ENCODE data around the gene RAB33B.

The RAB33B gene

DNA sequence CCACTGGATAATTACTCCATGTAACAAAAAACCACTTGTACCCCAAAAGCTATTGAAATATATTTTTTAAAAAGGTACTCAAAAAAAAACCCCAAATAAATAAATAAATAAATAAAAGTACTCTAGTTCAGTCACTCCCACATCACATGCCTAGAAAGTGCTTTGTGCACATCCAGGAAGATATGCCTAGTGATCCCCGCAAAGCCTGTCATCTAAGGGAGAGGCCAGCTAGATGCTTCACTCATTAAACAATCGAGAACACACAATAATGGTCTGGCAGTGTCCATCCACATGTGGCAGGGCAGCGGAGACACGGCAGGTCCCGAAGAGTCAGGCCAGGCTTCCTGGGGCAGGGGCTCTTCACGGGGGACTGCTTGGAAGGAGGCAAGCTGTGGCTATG is 47.6 kb downstream of the RAB33B start:
- FAIRE-seq (no peak), DNase-seq (ENCODE audit: insufficient read length, low spot score) (no peak)
- TF ChIP-seq PAX5 (IDR thresholded peaks at IDR 0.05; ENCODE audit: insufficient read depth, low read length, severe bottlenecking) (no peak), POLR2A (IDR thresholded peaks at IDR 0.05; ENCODE audit: low read depth, low read length) (no peak), POLR2AphosphoS5 (IDR thresholded peaks at IDR 0.05; ENCODE audit: low read depth, low read length) (no peak), POU2F2 (IDR thresholded peaks at IDR 0.05; ENCODE audit: low read depth, low read length) (no peak)

GRCh38 chr4:139501927-139502899 is 48.3 kb downstream of the RAB33B start:
- TF ChIP-seq SPI1 (IDR thresholded peaks at IDR 0.05; ENCODE audit: low read depth, low read length) (no peak), POLR2AphosphoS5 (IDR thresholded peaks at IDR 0.05; ENCODE audit: low read depth, low read length) (no peak), TAF1 (IDR thresholded peaks at IDR 0.05; ENCODE audit: low read depth, low read length) (no peak), POU2F2 (IDR thresholded peaks at IDR 0.05; ENCODE audit: low read depth, low read length) (no peak)
- no peak for DNase-seq (ENCODE audit: insufficient read length, low spot score)
- FAIRE-seq, result no peak

DNA sequence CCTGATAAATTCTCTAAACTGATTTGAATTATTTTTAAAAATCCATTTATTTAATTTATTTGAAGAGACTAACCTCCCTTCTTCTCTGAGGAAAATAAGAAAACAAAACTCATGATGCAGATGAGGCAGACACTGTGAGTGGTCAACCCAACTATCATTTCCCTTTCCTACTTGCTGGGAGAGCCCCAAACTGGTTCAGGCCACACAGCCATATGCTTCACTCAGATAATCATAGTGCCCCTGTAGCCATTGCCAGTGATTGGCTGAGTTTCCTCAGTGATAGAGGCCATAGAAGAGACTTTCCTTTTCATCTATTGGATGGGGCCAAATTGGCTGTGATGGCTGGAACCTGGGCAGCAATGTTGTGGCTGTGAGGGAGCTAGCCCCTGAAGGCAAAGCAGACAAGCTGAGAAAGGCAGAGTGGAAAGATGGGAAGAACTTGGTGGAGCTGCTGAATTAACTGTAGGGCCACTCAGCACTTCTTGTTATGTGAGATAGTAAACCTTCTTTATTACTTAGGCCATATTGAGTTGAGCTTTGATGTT is 49.8 kb downstream of the RAB33B start:
- TF ChIP-seq TAF1 (IDR thresholded peaks at IDR 0.05; ENCODE audit: low read depth, low read length), result no peak
- no peak for TF ChIP-seq POLR2AphosphoS5 (IDR thresholded peaks at IDR 0.05; ENCODE audit: low read depth, low read length)
- no peak for TF ChIP-seq POLR2A (IDR thresholded peaks at IDR 0.05; ENCODE audit: low read depth, low read length)
- TF ChIP-seq POU2F2 (IDR thresholded peaks at IDR 0.05; ENCODE audit: low read depth, low read length), result no peak
- no peak for TF ChIP-seq PAX5 (IDR thresholded peaks at IDR 0.05; ENCODE audit: insufficient read depth, low read length, severe bottlenecking)
- TF ChIP-seq SPI1 (IDR thresholded peaks at IDR 0.05; ENCODE audit: low read depth, low read length), result no peak
- DNase-seq (ENCODE audit: insufficient read length, low spot score) (no peak), FAIRE-seq (no peak)

- TF ChIP-seq SPI1 (IDR thresholded peaks at IDR 0.05; ENCODE audit: low read depth, low read length), result no peak
- no peak for TF ChIP-seq POU2F2 (IDR thresholded peaks at IDR 0.05; ENCODE audit: low read depth, low read length)
- TF ChIP-seq TAF1 (IDR thresholded peaks at IDR 0.05; ENCODE audit: low read depth, low read length), result no peak
- FAIRE-seq (no peak), DNase-seq (ENCODE audit: insufficient read length, low spot score) (no peak)
Observed at GRCh38 chr4:139506774-139507173, 52.9 kb downstream of the RAB33B start.

DNA sequence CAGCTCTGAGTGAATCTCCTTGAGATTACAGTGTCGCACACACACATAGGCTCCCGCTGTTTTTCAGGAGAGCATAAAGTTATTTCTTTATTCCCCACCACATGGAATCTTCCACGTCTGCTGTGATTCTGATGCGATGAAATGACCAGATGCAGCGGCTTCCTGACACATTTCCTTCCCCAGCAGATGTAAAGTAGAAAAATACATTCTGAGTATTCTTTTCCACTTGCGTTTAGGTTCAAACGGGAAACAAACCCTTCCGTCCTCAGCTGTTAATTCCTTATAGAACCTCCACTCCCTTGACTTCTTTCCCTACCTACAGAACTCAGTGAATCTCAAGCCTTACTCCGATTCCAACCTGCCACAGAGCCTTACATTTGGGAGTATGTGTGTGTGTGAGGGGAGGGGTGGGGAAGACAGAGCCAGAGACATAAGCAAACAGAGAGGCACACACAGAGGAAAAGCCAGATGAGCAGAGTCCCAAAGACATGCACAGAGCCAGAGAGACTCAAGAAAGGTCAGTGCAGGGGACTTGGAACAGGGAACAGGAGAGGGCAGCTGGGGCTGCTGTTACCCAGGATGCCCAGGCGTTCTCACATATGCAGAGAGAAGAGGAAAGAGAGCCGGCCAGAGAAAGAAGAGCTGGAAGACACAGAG is 54.8 kb downstream of the RAB33B start:
- TF ChIP-seq TAF1 (IDR thresholded peaks at IDR 0.05; ENCODE audit: low read depth, low read length) (no peak), POLR2A (IDR thresholded peaks at IDR 0.05; ENCODE audit: low read depth, low read length) (no peak), SPI1 (IDR thresholded peaks at IDR 0.05; ENCODE audit: low read depth, low read length) (no peak), POLR2AphosphoS5 (IDR thresholded peaks at IDR 0.05; ENCODE audit: low read depth, low read length) (no peak), PAX5 (IDR thresholded peaks at IDR 0.05; ENCODE audit: insufficient read depth, low read length, severe bottlenecking) (no peak), POU2F2 (IDR thresholded peaks at IDR 0.05; ENCODE audit: low read depth, low read length) (no peak)
- DNase-seq (ENCODE audit: insufficient read length, low spot score) (no peak), FAIRE-seq (no peak)

DNA sequence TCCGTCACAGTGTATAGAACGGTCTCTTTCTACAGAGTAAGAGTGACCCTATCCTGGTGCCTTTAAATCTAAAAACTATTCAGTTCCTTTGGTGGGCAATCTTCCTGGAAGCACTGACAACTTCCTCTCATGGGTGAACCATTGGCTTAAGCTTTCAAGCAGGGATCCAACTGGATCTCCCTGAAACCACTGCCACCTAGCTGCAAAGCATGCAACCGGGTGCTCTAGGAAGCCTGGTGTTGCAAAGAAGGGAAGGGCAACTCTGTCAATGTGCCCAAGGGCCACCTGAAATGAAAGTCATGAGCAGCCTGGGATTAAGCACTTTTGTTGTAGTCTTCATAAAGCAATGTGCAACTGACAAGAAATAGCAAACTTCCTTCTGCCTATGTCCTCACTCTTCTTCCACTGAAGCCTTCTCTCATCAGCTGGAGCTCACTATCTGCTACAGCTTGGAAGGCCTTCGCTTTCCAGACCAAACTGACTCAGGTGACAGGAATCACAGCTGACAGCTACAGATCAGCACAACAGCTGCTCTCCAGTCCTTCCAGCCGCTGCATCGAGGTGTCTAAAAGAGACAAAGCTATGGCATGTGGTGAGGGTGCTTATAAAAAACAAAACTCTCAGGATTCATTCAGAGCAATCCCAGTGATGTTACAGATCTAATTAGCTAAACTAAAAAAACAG is 55.9 kb downstream of the RAB33B start:
- no peak for DNase-seq (ENCODE audit: insufficient read length, low spot score)
- FAIRE-seq, result no peak
- TF ChIP-seq POLR2AphosphoS5 (IDR thresholded peaks at IDR 0.05; ENCODE audit: low read depth, low read length) (no peak), POLR2A (IDR thresholded peaks at IDR 0.05; ENCODE audit: low read depth, low read length) (no peak), TAF1 (IDR thresholded peaks at IDR 0.05; ENCODE audit: low read depth, low read length) (no peak), POU2F2 (IDR thresholded peaks at IDR 0.05; ENCODE audit: low read depth, low read length) (no peak), PAX5 (IDR thresholded peaks at IDR 0.05; ENCODE audit: insufficient read depth, low read length, severe bottlenecking) (no peak), SPI1 (IDR thresholded peaks at IDR 0.05; ENCODE audit: low read depth, low read length) (no peak)

DNA sequence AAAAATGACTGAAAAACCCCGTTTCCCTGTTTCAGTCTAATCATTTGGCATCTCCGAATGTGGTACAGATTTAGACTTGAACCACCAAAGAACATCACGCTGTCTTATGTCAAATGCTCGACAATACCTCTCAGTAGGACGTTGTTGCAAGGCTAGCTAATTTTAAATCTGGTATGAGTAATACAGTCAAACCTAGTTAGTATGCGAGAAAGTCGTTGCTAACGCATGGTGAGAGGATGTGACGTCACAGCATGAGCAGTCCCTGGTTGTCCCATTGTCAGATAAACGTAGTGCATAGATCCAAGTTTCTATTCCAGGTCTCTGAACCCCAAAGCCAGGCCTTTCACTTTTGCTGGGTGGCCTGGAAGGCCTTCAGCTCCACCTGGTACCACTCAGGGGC is 57.4 kb downstream of the RAB33B start:
- DNase-seq (ENCODE audit: insufficient read length, low spot score), result no peak
- TF ChIP-seq POLR2A (IDR thresholded peaks at IDR 0.05; ENCODE audit: low read depth, low read length), result no peak
- no peak for TF ChIP-seq POLR2AphosphoS5 (IDR thresholded peaks at IDR 0.05; ENCODE audit: low read depth, low read length)
- TF ChIP-seq TAF1 (IDR thresholded peaks at IDR 0.05; ENCODE audit: low read depth, low read length), result no peak
- TF ChIP-seq POU2F2 (IDR thresholded peaks at IDR 0.05; ENCODE audit: low read depth, low read length), result no peak
- TF ChIP-seq PAX5 (IDR thresholded peaks at IDR 0.05; ENCODE audit: insufficient read depth, low read length, severe bottlenecking), result no peak
- FAIRE-seq, result no peak

GRCh38 chr4:139514382-139515059 is 60.6 kb downstream of the RAB33B start:
- no peak for DNase-seq (ENCODE audit: insufficient read length, low spot score)
- no peak for TF ChIP-seq PAX5 (IDR thresholded peaks at IDR 0.05; ENCODE audit: insufficient read depth, low read length, severe bottlenecking)
- no peak for FAIRE-seq

- FAIRE-seq (no peak), DNase-seq (ENCODE audit: insufficient read length, low spot score) (no peak)
- no peak for TF ChIP-seq PAX5 (IDR thresholded peaks at IDR 0.05; ENCODE audit: insufficient read depth, low read length, severe bottlenecking)
- TF ChIP-seq POLR2A (IDR thresholded peaks at IDR 0.05; ENCODE audit: low read depth, low read length), result no peak
- TF ChIP-seq POU2F2 (IDR thresholded peaks at IDR 0.05; ENCODE audit: low read depth, low read length), result no peak
- no peak for TF ChIP-seq SPI1 (IDR thresholded peaks at IDR 0.05; ENCODE audit: low read depth, low read length)
- no peak for TF ChIP-seq TAF1 (IDR thresholded peaks at IDR 0.05; ENCODE audit: low read depth, low read length)
- TF ChIP-seq POLR2AphosphoS5 (IDR thresholded peaks at IDR 0.05; ENCODE audit: low read depth, low read length), result no peak
Observed at GRCh38 chr4:139515531-139515958, 61.6 kb downstream of the RAB33B start.

All from GM12891 (cell line).